Measurements from ENCODE around the gene CREBZF.
A peak's percentile ranks its signal among the peaks of the same experiment; 100 is the strongest.

Gene CREBZF, protein sequence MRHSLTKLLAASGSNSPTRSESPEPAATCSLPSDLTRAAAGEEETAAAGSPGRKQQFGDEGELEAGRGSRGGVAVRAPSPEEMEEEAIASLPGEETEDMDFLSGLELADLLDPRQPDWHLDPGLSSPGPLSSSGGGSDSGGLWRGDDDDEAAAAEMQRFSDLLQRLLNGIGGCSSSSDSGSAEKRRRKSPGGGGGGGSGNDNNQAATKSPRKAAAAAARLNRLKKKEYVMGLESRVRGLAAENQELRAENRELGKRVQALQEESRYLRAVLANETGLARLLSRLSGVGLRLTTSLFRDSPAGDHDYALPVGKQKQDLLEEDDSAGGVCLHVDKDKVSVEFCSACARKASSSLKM

DNA sequence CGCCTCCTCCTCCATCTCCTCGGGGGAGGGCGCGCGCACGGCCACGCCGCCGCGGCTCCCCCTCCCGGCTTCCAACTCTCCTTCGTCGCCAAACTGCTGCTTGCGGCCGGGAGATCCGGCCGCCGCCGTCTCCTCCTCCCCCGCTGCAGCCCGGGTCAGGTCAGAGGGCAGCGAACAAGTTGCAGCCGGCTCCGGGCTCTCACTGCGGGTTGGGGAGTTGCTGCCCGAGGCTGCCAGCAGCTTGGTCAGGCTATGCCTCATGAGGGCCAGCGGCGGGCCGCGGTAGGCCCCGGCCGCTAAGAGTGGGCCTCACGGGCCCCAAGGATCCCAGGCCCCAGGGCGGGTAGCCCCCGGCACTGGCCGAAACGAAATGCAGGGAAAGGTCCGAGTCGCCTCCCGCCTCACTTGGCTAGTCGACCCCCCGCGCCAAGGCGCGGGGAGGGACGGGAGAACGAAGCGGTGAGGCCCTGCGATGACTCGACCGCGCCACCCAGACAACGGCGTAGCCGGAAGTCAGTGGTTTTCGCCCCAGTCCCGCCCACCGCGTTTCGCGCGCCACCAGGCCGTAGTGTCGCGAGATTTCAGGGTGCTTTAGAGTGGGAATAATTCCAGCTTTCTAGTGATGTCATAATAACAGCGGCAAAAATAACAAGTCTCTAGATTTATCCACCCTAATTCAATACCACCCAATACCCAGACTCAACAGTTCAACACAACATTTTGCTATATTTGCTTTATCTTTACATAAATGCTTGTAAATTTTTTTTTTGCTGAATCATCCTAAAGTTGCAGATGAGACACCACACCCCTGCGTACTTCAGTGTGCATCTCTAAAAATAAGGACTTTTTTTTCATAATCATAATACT lies at the start of gene CREBZF:
Gene CREBZF, minus strand, starts transcription at position 515 of the 867 bp plus-strand sequence. Its CDS starts 254 bp downstream, at position 261.
- peak; percentile 67 for DNase-seq

DNA sequence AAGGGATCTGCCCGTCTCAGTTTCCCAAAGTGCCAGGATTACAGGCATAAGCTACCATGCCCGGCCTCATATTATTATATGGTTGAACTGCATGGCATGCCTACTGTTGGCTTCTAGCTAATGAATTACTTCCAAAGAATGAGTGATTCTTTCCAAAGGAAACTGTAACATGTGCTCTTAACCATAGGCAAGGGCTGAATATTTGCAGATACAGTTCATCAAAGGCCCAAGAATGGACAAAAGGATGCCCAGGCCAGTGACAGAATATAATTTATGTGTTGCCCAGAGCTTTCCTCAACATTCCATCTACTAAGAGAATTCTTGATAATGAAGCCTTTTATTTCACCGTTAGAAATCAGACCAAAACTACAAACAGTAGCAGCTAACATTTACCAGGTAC lies 48.0 kb upstream of the CREBZF start:
- DNase-seq: no peak

DNA sequence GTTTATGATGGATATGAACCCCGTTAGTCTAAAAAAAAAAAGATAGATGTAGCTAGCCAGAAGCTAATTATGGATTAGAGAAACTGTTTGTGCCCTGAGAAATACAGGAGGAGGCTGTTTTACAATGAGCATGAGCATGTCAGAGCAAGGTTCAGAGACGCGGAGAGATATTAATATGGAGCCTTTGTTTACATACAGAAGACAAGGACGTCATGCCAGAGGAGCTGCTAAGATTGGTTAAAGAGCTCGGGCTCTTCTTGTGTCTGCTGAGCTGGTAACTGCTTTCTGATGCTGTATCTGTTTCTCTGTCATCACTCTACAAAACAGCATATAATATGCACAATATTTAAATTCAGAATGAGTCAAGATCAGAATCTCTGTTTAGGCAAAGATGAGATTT lies 46.0 kb upstream of the CREBZF start:
- no peak for DNase-seq

DNA sequence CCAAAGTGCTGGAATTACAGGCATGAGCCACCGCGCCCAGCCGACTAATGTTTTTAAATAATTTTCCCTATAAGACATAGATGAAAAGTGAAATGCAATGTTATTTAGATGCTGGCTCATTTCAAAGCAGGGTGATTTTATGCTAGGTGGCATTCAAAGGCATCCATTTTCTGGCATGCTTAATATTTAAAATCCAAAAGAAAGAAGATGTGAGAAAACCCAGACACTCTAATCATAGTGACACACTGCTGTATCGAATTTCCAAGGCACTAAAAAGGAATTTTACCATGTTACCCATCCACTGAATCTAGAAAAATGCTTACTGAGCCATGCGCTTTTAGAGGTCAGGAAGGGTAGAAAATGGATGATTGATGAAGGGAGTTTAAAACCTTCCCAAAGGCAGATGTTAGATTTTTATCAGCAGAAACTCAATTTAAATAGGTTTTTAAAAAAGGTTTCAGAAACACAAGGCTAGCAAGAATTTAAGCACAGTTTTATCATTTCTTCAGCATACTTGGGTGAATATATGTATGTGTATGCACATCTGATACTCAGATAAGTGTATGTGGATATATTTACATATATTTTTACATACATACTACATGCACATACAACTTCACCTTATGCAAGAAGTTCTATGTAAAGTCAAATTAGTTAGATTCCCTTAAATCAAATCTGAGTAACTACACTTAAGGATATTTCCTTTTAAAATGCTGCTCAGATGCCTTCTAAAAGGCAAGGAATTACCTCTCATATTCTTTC lies 45.2 kb upstream of the CREBZF start:
- DNase-seq: no peak

DNA sequence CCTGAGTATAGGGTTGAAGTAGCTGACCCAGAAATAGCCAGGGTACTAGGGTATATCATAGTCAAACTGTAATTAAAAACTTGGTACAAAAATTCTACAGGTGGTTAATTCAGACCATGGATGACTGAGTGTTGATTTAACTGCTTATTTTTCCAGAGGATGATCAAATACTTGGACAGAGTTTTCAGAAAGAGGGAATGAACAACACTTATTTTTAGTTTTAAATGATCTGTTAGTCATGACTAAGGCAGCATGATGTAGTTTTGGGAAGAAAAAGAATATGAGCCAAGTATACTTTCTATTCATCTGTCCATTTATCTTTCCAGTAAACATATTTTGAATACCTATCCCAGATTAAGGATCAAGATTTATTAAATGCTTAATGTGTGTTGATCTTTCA lies 40.9 kb upstream of the CREBZF start:
- DNase-seq: no peak

DNA sequence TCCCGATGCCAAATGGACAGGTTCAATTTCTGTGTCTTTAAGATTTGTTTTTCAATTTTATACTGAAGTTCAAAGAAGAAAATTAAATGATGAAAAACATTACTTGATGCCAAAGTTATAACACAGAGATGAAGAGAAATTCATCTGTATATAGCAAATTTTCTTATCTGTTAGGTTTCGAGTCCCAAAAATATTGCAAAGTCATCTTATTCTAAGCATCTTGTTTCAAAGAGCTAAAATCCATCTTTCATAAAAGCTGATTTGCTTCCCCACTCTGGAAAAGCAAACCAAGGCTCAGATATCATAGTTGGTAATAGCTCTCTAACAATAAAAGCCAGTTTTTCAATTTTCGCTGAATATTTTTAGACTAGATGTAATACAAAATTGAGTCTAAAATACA lies 40.0 kb upstream of the CREBZF start:
- no peak for DNase-seq

DNA sequence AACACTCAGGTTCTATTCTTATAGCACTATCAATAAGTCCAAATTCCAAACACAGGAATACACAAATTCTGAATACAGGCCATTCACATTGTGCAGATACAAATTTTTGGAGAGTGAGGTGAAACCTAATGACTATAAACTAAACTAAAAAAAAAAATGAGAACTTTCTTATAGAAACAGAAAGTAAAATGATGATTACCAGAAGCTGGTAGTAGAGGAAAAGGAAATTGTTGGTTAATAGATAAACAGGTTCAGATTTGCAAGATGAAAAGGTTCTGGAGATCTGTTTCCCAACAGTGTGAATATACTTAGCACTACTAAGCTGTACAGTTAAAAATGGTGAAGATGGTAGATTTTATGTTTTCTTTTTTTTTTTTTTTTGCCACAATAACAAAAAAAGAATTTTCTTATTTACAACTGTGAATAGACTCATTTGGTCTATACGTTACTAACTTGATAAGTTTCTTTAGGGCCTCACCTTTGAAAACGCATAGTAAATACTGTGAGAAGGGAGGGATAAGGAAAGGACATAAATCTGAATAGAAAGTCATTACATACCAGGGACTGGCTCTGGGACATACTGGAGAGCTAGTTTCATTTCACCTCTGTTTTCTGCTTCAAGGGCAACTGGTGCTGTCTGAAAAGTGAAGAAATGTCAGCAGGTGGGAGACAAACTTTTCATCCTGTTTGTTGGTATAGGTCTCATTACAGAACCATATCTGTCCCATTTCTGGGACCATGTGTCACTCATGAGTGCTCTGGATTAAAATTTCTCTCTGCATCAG lies 35.2 kb upstream of the CREBZF start:
- DNase-seq: no peak

DNA sequence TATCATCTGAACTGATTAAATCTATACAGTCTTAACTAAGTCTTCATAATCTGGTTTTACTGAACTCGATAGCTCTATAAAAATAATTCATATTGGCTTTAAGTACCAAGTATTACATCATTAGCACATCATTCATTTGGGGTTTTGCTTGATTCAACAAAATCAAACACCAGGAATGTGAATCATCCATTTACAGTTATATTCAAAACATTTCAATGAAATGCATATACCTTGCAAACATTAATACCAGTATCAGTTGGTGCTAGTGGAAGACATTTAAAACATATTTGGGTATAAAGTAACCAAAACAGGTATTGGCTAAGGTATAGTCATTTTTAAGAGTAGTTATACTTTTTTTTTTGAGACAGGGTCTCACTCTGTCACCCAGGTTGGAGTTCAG lies 33.3 kb upstream of the CREBZF start:
- DNase-seq: no peak

DNA sequence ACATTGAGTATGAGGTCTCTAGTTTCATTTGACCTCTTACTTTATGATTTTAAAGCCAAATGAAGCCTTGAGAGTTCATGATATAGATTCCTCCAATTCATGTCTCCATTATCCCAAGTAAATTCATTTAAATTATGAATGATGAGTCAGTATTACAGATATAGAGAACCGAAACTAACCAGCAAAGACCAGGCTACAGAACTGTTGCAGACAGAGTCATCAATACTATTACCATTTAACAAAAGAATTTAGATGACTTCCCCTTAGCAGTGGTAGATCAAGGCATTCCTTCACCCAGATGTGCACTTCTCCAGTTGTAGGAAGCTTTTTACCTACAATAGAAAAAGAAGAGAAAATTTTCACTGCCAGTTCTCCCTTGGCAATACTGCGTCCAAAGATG lies 32.8 kb upstream of the CREBZF start:
- no peak for DNase-seq

DNA sequence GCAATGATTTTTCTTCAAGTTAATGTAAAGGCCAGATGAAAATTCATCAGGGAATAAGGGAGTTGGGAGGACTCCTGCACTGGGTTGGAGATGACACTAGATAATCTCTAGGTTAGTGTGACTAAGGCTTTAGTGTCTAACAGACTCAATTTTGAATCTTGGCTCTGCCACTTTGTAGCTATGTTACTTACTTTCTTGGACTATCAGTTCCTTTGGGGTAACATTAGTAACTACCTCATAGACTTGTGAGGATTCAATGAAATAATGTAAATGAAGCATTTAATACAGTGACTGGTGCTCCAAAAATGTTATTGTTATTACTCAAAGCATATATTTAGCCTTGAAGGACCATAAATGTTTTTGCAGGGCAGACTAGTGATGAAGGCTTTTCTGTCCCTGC lies 30.6 kb upstream of the CREBZF start:
- no peak for DNase-seq

DNA sequence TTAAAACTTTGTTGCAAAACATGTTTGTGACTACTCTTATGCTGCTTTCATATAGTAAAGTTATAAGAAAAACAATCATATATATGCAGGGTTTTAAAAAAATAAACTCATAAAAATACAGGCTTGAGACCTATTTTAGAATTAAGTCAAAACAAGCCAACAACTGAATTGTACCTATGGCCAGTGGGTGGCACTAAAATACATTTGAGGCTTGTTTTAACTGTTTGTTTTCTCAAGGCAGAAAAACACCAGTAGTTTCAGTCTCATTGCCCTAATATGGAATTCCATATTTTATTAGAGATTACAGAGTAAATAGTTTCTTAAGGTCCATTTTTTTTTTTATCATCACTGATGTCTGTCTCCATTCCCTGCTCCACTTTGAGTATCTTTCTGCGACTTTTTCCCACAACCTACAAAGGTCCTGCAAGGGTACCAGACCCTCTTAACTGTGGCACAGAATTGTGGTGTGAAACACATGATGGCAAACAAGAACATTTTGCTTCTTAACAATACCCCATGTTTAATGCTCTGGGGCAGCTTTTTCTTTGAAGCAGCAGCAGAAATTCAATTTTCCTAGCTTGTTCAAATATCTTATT lies 29.6 kb upstream of the CREBZF start:
- no peak for DNase-seq

DNA sequence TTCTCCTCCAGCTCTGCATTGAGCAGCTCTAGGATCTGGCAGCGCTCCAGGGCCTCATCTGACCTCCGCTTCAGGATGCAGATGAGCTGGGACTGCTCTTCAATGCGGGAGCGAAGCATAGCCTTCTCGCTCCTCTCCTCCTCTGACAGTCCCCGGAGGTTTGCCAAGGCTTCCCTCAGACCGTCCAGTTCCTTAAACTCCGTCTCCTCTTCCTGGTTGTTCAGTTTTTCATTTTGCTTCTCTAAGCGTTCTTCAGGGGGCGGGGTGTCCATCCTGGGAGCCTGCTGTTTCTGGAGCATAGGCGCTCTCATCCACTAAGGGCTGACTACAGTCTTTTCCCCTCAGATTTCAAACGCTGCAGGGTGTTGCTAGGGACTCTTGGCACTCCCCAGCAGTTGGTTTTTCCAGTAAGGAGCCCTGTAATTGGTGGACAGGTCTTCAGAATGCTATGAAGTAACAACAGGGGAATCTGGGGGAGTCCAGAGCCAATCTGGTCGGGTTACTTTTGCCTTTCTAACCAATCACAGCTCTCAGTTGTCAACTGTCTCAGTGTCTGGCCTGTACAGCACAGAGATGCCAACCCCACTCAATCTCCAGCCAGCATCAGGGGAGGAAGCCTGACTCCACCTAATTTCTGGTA lies 21.0 kb upstream of the CREBZF start, which contains the start of gene CCDC89:
Gene CCDC89, minus strand, starts transcription at position 376 of the 640 bp plus-strand sequence. Its CDS starts 65 bp downstream, at position 311.
- DNase-seq: peak; percentile 95

DNA sequence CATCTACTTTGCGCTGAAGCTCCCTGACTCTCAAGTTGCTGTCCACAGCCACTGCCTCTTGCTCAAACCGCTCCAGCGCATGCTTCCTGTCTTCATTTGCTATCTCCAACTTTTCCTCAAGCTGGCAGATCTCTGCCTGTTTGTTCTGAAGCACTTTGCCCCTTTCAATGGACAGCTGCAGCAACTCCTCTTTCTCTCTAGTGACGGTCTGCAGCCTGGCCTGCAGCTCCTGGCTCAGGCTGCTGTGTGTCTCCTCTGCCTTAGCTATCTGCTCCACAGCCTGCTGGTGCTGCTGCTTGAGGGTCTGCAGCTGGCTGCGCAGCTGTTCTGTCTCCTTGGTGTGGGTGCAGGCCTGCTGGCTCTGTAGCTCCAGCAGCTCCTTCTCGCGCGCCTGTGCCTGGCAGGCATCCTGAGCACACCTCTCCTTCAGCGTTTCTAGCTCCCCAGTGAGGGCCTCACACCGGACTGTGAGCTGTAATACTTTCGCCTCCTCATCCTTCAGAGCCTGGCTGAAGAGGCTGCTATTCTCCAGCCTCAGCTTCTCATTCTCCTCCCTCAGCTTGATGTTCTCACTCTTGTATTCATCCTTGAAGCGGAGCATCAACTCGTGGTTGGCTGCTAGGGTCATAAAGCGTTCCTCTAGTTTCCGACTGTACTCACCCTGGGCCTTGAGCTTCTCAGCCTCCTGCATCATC lies 20.3 kb upstream of the CREBZF start:
- peak; percentile 51 for DNase-seq

DNA sequence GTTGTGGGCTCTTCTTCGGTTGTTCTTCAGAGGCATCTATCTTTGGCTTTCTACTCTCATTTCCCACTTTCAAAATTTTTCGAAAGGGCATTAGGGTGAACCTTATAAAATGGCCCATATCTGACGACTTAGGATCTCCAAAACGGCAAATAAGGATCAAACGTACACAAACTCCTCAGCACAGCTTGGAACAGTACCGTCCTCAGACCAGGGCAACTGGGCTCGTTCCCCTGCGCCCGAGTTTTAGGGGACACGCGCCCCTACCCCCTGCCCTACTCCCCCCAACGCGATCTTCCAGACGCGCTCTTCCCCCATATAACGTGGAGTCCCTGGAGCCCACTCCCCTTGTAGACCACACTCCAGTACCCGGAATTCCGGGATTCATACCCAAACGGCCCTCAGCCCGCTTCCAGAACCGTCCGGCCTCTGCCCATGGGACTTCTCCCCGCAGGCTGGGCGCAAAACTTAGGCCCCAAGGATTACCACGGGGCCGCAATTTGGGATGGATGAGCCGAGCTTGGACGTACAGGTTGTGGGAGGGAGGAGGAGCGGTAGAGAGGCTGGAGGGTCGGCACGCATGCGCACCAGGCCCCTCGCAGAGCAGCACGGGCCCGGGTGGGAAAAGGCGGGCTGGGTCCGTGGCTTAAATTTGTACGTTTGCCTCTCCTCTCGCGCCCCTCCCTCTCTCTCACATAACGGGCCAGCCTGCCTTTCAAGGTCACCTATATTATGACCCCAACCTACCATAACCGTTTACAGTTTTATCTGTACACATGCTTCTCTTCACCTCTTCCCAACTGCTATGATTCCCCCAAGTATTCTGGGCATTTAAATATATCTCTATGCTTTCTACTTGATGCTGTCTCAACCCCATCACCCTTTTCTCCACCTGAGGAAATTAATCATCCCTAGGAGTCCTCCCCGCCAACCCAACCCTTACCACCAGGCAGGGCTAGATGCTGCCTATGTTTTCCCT lies 17.7 kb upstream of the CREBZF start:
- peak; percentile 23 for DNase-seq

DNA sequence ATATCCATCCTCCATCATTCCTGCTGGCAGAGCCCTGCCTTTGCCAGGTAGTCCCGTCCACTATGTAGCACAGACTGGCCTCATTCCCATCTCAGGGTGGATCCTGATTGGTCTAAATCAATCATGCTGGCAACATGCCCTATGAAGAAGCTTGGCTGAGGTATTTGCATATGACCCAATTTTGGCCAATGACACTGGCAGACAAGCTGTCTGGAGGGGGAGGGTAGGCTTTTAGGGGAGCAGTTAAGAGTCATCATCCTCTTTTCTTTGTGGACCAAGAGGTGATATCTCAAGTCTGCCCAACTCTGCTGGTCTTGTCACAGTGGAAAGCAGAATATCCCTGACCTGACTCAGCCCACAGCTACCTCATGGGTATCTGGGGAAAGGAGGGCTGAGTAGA lies 16.0 kb upstream of the CREBZF start:
- no peak for DNase-seq

DNA sequence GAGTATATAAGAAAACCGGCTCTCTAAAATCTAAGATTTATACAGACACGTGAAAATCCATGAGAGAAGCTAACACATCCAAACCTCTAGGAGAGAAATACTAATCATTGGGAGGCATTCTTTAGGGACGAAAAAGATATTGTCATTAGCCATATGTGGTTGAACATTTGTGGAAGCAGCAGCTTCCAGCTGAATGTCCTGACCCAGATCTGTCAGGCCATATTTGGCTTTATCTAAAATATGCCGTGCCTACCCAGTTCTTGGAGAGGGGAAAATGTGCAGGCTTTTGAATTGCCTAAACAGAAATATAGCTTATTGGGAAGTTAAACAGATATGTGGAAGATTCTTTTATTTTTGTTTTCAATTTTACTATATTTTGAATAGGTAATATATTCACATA lies 14.6 kb upstream of the CREBZF start:
- no peak for DNase-seq

DNA sequence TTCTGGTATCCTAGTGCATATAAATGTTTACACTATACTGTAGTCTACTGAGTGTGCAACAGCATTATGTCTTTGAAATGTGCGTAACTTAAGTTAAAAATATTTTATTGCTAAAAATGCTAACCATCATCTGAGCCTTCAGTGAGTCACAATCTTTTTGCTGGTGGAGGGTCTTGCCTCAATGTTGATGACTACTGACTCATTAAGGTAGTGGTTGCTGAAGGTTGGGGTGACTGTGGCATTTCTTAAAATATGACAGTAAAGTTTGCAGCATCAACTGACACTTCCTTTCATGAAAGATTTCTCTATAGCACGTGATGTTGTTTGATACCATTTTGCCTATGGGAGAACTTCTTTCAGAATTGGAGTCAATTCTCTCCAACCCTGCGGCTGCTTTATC lies 8.5 kb upstream of the CREBZF start:
- DNase-seq: no peak

DNA sequence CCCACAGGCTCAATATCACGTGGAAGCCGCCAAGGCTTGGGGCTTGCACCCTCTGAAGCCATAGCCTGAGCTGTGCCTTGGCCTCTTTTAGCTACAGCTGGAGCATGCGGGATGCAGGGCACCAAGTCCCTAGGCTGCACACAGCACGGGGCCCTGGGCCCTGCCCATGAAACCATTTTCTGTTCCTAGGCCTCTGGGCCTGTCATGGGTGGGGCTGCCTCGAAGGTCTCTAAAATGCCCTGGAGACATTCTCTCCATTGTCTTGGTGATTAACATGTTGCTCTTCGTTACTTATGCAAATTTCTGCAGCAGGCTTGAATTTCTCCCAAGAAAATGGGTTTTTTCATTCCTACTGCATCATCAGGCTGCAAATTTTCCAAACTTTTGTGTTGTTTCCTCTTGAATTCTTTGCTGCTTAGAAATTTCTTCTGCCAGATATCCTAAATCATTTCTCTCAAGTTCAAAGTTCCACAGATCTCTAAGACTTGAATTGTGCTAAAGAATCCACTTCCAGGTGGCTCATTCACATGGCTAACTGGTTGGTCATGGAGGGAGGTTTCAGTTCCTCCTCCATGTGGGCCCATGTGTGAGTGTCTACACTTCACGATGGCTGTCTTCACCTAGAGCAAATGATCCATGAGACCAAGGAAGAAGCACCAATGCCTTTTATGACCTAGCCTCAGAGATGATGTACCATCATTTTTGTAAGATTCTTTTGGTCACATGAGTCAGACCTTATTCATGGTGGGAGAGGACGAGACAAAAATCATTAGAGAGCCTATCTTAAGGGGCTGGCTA lies 7.4 kb upstream of the CREBZF start:
- DNase-seq: no peak
